A549 (cell line): ENCODE data around the gene CSNK1D.

Experiments
- BHLHE40 ChIP-seq: IDR thresholded peaks from 2 replicates; pipeline ENCODE4 v1.6.1; 2012; ENCODE audit warnings: low read depth, low read length, inconsistent platforms
- CEBPB ChIP-seq, 2 experiments: fragments of >200 bp in 1 of 2; sonication (Bioruptor Twin) in 1 of 2; formaldehyde crosslinking in 1 of 2; IDR thresholded peaks; 2 replicates each; pipeline ENCODE4 v1.6.1; 2012 to 2016
- CTCF ChIP-seq: fragments of >200 bp; sonication (Bioruptor Twin); formaldehyde crosslinking; IDR thresholded peaks from 3 replicates; pipeline ENCODE4 v1.5.1; 2016
- EP300 ChIP-seq, 2 experiments: fragments of >200 bp; sonication (Bioruptor Twin); formaldehyde crosslinking; IDR thresholded peaks; 2 replicates in 1 of 2; 3 replicates in 1 of 2; pipeline ENCODE4 v1.6.1; 2016 to 2017
- JUN ChIP-seq, 2 experiments: fragments of >200 bp; sonication (Bioruptor Twin); formaldehyde crosslinking; IDR thresholded peaks; 2 replicates in 1 of 2; 3 replicates in 1 of 2; pipeline ENCODE4 v1.6.1; 2016 to 2017
- MYC ChIP-seq: IDR thresholded peaks from 2 replicates; pipeline ENCODE4 v1.6.1; 2012; ENCODE audit warnings: mild to moderate bottlenecking, inconsistent platforms, low read length, improper control_type of control experiment, borderline replicate concordance
- NFE2L2 ChIP-seq: fragments of 150-350 bp; conservative IDR thresholded peaks from 2 replicates; pipeline ENCODE4 v1.6.1; 2014; ENCODE audit warnings: low read length
- NR3C1 ChIP-seq: fragments of >200 bp; sonication (Bioruptor Twin); formaldehyde crosslinking; IDR thresholded peaks from 3 replicates; pipeline ENCODE4 v1.6.1; 2017
- POLR2A ChIP-seq: IDR thresholded peaks from 2 replicates; pipeline ENCODE4 v1.6.1; 2012; ENCODE audit warnings: mild to moderate bottlenecking, low read length
- RAD21 ChIP-seq, 2 experiments: fragments of >200 bp in 1 of 2; sonication (Bioruptor Twin) in 1 of 2; formaldehyde crosslinking in 1 of 2; IDR thresholded peaks in 1 of 2; conservative IDR thresholded peaks in 1 of 2; 2 replicates in 1 of 2; 3 replicates in 1 of 2; pipeline ENCODE4 v1.6.1; 2012 to 2018; ENCODE audit warnings: inconsistent platforms in 1 of 2
- REST ChIP-seq: fragments of 200-600 bp; sonication (generic); IDR thresholded peaks from 2 replicates; pipeline ENCODE4 v1.6.1; 2016; ENCODE audit warnings: antibody characterized with exemption, mild to moderate bottlenecking, moderate library complexity
- RFX5 ChIP-seq: fragments of 450-650 bp; IDR thresholded peaks from 2 replicates; pipeline ENCODE4 v1.7.1; 2014; ENCODE audit warnings: antibody characterized with exemption, mild to moderate bottlenecking, moderate library complexity

GRCh38 chr17:82199496-82199895 is 74.0 kb downstream of the CSNK1D start:
- TF ChIP-seq CTCF, result no peak
- no peak for TF ChIP-seq EP300 (IDR thresholded peaks at IDR 0.05)
- TF ChIP-seq POLR2A, result no peak
- no peak for TF ChIP-seq RAD21 (conservative IDR thresholded peaks at IDR 0.05 in 1 of 2, IDR thresholded peaks at IDR 0.05 in 1 of 2)
- no peak for TF ChIP-seq BHLHE40
- TF ChIP-seq JUN (IDR thresholded peaks at IDR 0.05), result no peak
- no peak for TF ChIP-seq CEBPB (IDR thresholded peaks at IDR 0.05)
- no peak for TF ChIP-seq NFE2L2
- no peak for TF ChIP-seq REST
- TF ChIP-seq RFX5, result no peak
- TF ChIP-seq MYC, result no peak
- no peak for TF ChIP-seq NR3C1
